ENCODE measurements around the gene DPPA5. TPM values are rescaled to one million over a fixed set of nuclear protein-coding genes. Genes with fewer than 3 reads are reported as not detected.
"Not testable (repeated sequence)": the region's sequence is repeated elsewhere in the genome, so short reads cannot be mapped to it uniquely, and the experiment has no call there.

Gene DPPA5
- total and polyA plus RNA-seq, 2 donors from 2014 or later = not detected

GRCh38 chr6:73394577-73395354 lies 40.7 kb upstream of the DPPA5 start, which contains the start of gene DDX43:
DDX43 (plus strand) TSS chr6:73394828; CDS start chr6:73394906, 78 bp downstream.
- H3K27me3 ChIP-seq (ENCODE audit: control insufficient read depth, insufficient read depth, low read length) = no peaks in the 10 kb centered on the region
- no peak for FAIRE-seq
- no peaks in the 10 kb centered on the region for H3K36me3 ChIP-seq (ENCODE audit: control insufficient read depth in 2 of 3, insufficient read depth in 3 of 3, low read length in 3 of 3)
- TF ChIP-seq CTCF (IDR thresholded peaks at IDR 0.05; ENCODE audit: borderline replicate concordance, extremely low read depth, insufficient read depth) = no peak
- H3K4me3 ChIP-seq (ENCODE audit: low read length in 3 of 3) = peak within 1 kb of the TSS in 1 of 3 donors; percentile 47
- H3K9me3 ChIP-seq (ENCODE audit: control insufficient read depth in 2 of 3, insufficient read depth in 1 of 3, low read length in 3 of 3) = no peaks in the 10 kb centered on the region
- intact Hi-C loops (cut with DNase I) = no loop called here
- peak in 3 of 5 donors; percentile 7 to 86 (median 46) for DNase-seq
- H3K9ac ChIP-seq (ENCODE audit: low read length in 3 of 3) = no peak within 1 kb of the TSS
- H3K27ac ChIP-seq (ENCODE audit: low read depth in 2 of 2, low read length in 2 of 2) = no peak within 1 kb of the TSS
- no peaks in the 10 kb centered on the region for H3K4me1 ChIP-seq (ENCODE audit: control insufficient read depth in 2 of 3, insufficient read depth in 2 of 3, low read depth in 1 of 3, low read length in 3 of 3)

DNA sequence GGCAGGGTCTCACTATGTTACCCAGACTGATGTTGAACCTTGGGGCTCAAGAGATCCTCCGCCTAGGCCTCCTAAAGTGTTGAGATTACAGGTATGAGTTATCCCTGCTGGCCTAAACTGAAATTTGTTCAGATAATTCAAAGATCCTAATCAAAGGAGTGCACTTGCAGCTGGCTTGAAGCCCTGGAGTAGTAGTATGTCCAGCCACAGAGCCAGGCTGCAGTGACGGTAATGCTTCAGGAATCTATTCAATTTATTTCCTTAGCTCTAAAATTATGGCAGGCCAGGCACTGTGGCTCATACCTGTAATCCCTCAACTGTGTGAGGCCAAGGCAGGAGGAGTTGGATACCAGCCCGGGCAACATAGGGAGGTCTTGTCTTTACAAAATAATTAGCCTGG lies 39.2 kb upstream of the DPPA5 start:
- intact Hi-C loops (cut with DNase I) = no loop called here
- TF ChIP-seq CTCF (IDR thresholded peaks at IDR 0.05; ENCODE audit: borderline replicate concordance, extremely low read depth, insufficient read depth) = no peak
- FAIRE-seq (no peak), DNase-seq (no peak)
- H3K9ac ChIP-seq (ENCODE audit: low read length in 3 of 3) = no peak overlapping the region
- no peaks in the 10 kb centered on the region for H3K27me3 ChIP-seq (ENCODE audit: control insufficient read depth, insufficient read depth, low read length)
- no peak overlapping the region for H3K27ac ChIP-seq (ENCODE audit: low read depth in 2 of 2, low read length in 2 of 2)
- no peaks in the 10 kb centered on the region for H3K9me3 ChIP-seq (ENCODE audit: control insufficient read depth in 2 of 3, insufficient read depth in 1 of 3, low read length in 3 of 3)
- no peaks in the 10 kb centered on the region for H3K4me1 ChIP-seq (ENCODE audit: control insufficient read depth in 2 of 3, insufficient read depth in 2 of 3, low read depth in 1 of 3, low read length in 3 of 3)
- H3K36me3 ChIP-seq (ENCODE audit: control insufficient read depth in 2 of 3, insufficient read depth in 3 of 3, low read length in 3 of 3) = no peaks in the 10 kb centered on the region
- no peak overlapping the region for H3K4me3 ChIP-seq (ENCODE audit: low read length in 3 of 3)

- H3K9ac ChIP-seq (ENCODE audit: low read length in 3 of 3); intact Hi-C loops (cut with DNase I); DNase-seq; H3K4me3 ChIP-seq (ENCODE audit: low read length in 3 of 3); H3K4me1 ChIP-seq (ENCODE audit: control insufficient read depth in 2 of 3, insufficient read depth in 2 of 3, low read depth in 1 of 3, low read length in 3 of 3); H3K36me3 ChIP-seq (ENCODE audit: control insufficient read depth in 2 of 3, insufficient read depth in 3 of 3, low read length in 3 of 3); H3K27ac ChIP-seq (ENCODE audit: low read depth in 2 of 2, low read length in 2 of 2); H3K9me3 ChIP-seq (ENCODE audit: control insufficient read depth in 2 of 3, insufficient read depth in 1 of 3, low read length in 3 of 3); FAIRE-seq; H3K27me3 ChIP-seq (ENCODE audit: control insufficient read depth, insufficient read depth, low read length): not testable (repeated sequence)
These were observed 38.1 kb upstream of the DPPA5 start for GRCh38 chr6:73392188-73392587.

- TF ChIP-seq CTCF (IDR thresholded peaks at IDR 0.05; ENCODE audit: borderline replicate concordance, extremely low read depth, insufficient read depth) = no peak
- Histone ChIP-seq H3K27ac (ENCODE audit: low read depth in 2 of 2, low read length in 2 of 2) (no peak overlapping the region), H3K4me1 (ENCODE audit: control insufficient read depth in 2 of 3, insufficient read depth in 2 of 3, low read depth in 1 of 3, low read length in 3 of 3) (no peaks in the 10 kb centered on the region), H3K4me3 (ENCODE audit: low read length in 3 of 3) (no peak overlapping the region), H3K27me3 (ENCODE audit: control insufficient read depth, insufficient read depth, low read length) (no peaks in the 10 kb centered on the region), H3K36me3 (ENCODE audit: control insufficient read depth in 2 of 3, insufficient read depth in 3 of 3, low read length in 3 of 3) (no peaks in the 10 kb centered on the region), H3K9me3 (ENCODE audit: control insufficient read depth in 2 of 3, insufficient read depth in 1 of 3, low read length in 3 of 3) (no peaks in the 10 kb centered on the region), H3K9ac (ENCODE audit: low read length in 3 of 3) (no peak overlapping the region)
- DNase-seq = no peak
- no peak for FAIRE-seq
- intact Hi-C loops (cut with DNase I) = no loop called here
These were observed 37.6 kb upstream of the DPPA5 start for GRCh38 chr6:73391675-73392074.

All from kidney (tissue), 14 donors.